Suprapubic skin (tissue), 4 donors: ENCODE results near the gene LYL1. TPM values are rescaled to one million over a fixed set of nuclear protein-coding genes. Genes with fewer than 3 reads are reported as not detected.
A peak's percentile ranks its signal among the peaks of the same experiment; 100 is the strongest.

Experiments used
- DNase-seq, 2 donors: peaks; one replicate each; pipeline ENCODE4 v3.0.0-alpha.2; 2019; ENCODE audit warnings: low spot score in 2 of 2
- H3K27ac ChIP-seq: fragments of 200-600 bp; sonication (generic); one replicate; pipeline ENCODE4 v1.5.1; 2019
- H3K27me3 ChIP-seq: fragments of 200-600 bp; sonication (generic); one replicate; pipeline ENCODE4 v1.5.1; 2019
- H3K36me3 ChIP-seq: fragments of 200-600 bp; sonication (generic); one replicate; pipeline ENCODE4 v1.5.1; 2019
- H3K4me1 ChIP-seq: fragments of 200-600 bp; sonication (generic); one replicate; pipeline ENCODE4 v1.5.1; 2019
- H3K4me3 ChIP-seq: fragments of 200-600 bp; sonication (generic); one replicate; pipeline ENCODE4 v1.5.1; 2019; ENCODE audit warnings: mild to moderate bottlenecking
- H3K9me3 ChIP-seq: fragments of 200-600 bp; sonication (generic); one replicate; pipeline ENCODE4 v1.5.1; 2019
- EP300 ChIP-seq: sonication (generic); formaldehyde crosslinking; IDR thresholded peaks from one replicate; pipeline ENCODE4 v1.6.1; 2017; ENCODE audit warnings: antibody characterized with exemption
- POLR2A ChIP-seq, 2 donors: fragments of 450-650 bp; IDR thresholded peaks; one replicate each; pipeline ENCODE4 v1.6.1; 2017; ENCODE audit warnings: antibody characterized with exemption in 2 of 2, mild to moderate bottlenecking in 2 of 2, moderate library complexity in 2 of 2
- POLR2AphosphoS5 ChIP-seq, 3 donors: sonication (generic); formaldehyde crosslinking; IDR thresholded peaks; one replicate each; pipeline ENCODE4 v1.6.1; 2017; ENCODE audit warnings: antibody characterized with exemption in 3 of 3
- WGBS: methylation state at CpG from one replicate; pipeline ENCODE4 v1.1.5; 2018; 5-methylcytosine and 5-hydroxymethylcytosine counted together
- total RNA-seq, 4 donors: library from RNA; depleted of rRNA; stranded (reverse); fragments of >200 nt; gene quantifications; one replicate each; pipeline ENCODE4 v1.1.0, GENCODE V29; 2016
- TF ChIP-seq, protein P1 (sequence below), 2 donors: fragments of 200-600 bp in 1 of 2; fragments of 450-650 bp in 1 of 2; sonication (generic) in 1 of 2; IDR thresholded peaks; one replicate each; pipeline ENCODE4 v1.5.1; 2016 to 2019; ENCODE audit warnings: antibody characterized with exemption in 2 of 2, mild to moderate bottlenecking in 1 of 2, moderate library complexity in 1 of 2

LYL1 gene
- total RNA-seq, 4 donors from 2014 or later, result 1.5 to 2.7 (median 2.2) TPM

GRCh38 chr19:13073263-13073662, 29.4 kb downstream of the LYL1 start:
- Histone ChIP-seq H3K36me3 (peaks cover 37% of the 10 kb centered on the region), H3K9me3 (no peaks in the 10 kb centered on the region), H3K27ac (peak overlapping the region; percentile 52), H3K4me1 (peaks cover 58% of the 10 kb centered on the region), H3K4me3 (no peak overlapping the region), H3K27me3 (no peaks in the 10 kb centered on the region)
- DNase-seq, result no peak
- TF ChIP-seq, protein P1, sequence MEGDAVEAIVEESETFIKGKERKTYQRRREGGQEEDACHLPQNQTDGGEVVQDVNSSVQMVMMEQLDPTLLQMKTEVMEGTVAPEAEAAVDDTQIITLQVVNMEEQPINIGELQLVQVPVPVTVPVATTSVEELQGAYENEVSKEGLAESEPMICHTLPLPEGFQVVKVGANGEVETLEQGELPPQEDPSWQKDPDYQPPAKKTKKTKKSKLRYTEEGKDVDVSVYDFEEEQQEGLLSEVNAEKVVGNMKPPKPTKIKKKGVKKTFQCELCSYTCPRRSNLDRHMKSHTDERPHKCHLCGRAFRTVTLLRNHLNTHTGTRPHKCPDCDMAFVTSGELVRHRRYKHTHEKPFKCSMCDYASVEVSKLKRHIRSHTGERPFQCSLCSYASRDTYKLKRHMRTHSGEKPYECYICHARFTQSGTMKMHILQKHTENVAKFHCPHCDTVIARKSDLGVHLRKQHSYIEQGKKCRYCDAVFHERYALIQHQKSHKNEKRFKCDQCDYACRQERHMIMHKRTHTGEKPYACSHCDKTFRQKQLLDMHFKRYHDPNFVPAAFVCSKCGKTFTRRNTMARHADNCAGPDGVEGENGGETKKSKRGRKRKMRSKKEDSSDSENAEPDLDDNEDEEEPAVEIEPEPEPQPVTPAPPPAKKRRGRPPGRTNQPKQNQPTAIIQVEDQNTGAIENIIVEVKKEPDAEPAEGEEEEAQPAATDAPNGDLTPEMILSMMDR (IDR thresholded peaks at IDR 0.05), result no peak
- TF ChIP-seq EP300 (no peak), POLR2A (IDR thresholded peaks at IDR 0.05) (no peak), POLR2AphosphoS5 (IDR thresholded peaks at IDR 0.05) (no peak)
- WGBS, result 84% methylated on average over 5 of the region's 5 CpGs

- peak overlapping the region; percentile 52 for H3K27ac ChIP-seq
- TF ChIP-seq, protein P1 (IDR thresholded peaks at IDR 0.05), result no peak
- no peak for TF ChIP-seq POLR2A (IDR thresholded peaks at IDR 0.05)
- no peak for TF ChIP-seq POLR2AphosphoS5 (IDR thresholded peaks at IDR 0.05)
- no peak for TF ChIP-seq EP300
- 90% methylated on average over 2 of the region's 9 CpGs for WGBS
- peaks cover 58% of the 10 kb centered on the region for H3K4me1 ChIP-seq
- H3K9me3 ChIP-seq, result no peaks in the 10 kb centered on the region
- peaks cover 27% of the 10 kb centered on the region for H3K36me3 ChIP-seq
- H3K27me3 ChIP-seq, result no peaks in the 10 kb centered on the region
- no peak overlapping the region for H3K4me3 ChIP-seq
- DNase-seq, result no peak
These were observed 30.3 kb downstream of the LYL1 start for GRCh38 chr19:13072188-13072908.

GRCh38 chr19:13071444-13072187, 31.0 kb downstream of the LYL1 start:
- peaks cover 58% of the 10 kb centered on the region for H3K4me1 ChIP-seq

DNA sequence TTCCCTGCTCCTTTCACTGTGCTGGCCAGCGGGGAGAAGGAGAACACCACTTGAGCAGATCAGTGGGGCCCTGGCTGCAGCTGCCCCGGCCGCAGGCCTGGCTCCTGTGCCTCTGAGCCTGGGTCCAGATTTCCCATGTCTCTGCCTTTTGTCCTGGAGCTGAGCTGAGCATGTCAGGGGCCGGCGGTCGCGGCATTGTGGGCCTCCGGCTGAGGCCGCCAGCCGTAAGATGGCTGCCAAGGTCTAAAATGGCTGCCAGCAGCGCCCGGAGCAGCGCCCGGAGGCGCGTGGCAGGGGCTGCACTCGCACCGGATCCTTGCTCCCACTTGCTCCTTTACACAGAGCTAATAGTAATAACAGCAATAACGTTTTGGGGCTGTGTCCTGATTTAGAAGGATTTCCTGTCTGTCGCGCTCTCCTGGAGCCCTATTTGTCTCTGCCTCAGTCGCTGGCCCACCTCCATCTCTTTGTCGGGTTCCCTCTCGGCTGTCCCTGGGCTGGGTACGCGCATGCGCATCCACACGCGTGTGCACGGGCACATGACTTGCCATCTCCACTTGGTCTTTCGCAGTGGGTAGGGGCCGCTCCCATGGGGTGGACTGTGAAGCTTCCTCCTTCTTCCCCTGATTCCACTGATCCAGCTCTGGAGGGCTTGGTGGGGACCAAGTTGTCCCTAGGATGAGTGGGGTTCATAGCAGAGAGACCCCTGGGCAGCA, 32.1 kb downstream of the LYL1 start:
- H3K4me3 ChIP-seq, result peak overlapping the region; percentile 14
- peaks cover 57% of the 10 kb centered on the region for H3K4me1 ChIP-seq
- no peaks in the 10 kb centered on the region for H3K27me3 ChIP-seq
- WGBS, result 65% methylated on average over 30 of the region's 32 CpGs
- TF ChIP-seq POLR2AphosphoS5 (IDR thresholded peaks at IDR 0.05) (no peak), EP300 (no peak), POLR2A (IDR thresholded peaks at IDR 0.05) (no peak)
- TF ChIP-seq, protein P1 (IDR thresholded peaks at IDR 0.05), result no peak
- peaks cover 22% of the 10 kb centered on the region for H3K36me3 ChIP-seq
- no peak for DNase-seq
- H3K27ac ChIP-seq, result peak overlapping the region; percentile 72
- H3K9me3 ChIP-seq, result no peaks in the 10 kb centered on the region

More at GRCh38 chr19:13071444-13072187, 31.0 kb downstream of the LYL1 start:
- no peaks in the 10 kb centered on the region for H3K9me3 ChIP-seq
- 68% methylated on average over 9 of the region's 9 CpGs for WGBS
- no peak for DNase-seq
- peak overlapping the region; percentile 72 for H3K27ac ChIP-seq
- H3K36me3 ChIP-seq, result peaks cover 26% of the 10 kb centered on the region
- H3K27me3 ChIP-seq, result no peaks in the 10 kb centered on the region
- TF ChIP-seq, protein P1 (IDR thresholded peaks at IDR 0.05), result no peak
- TF ChIP-seq POLR2AphosphoS5 (IDR thresholded peaks at IDR 0.05) (no peak), POLR2A (IDR thresholded peaks at IDR 0.05) (no peak), EP300 (no peak)
- no peak overlapping the region for H3K4me3 ChIP-seq
